Psoas muscle (tissue), 8 donors: Measurements from ENCODE around the gene MTHFR. TPM values are rescaled to one million over a fixed set of nuclear protein-coding genes. Genes with fewer than 3 reads are reported as not detected.

Experiments used
- ATAC-seq, 4 donors: fragments of 200-7000 bp; cut with Tn5 transposase; one replicate each; pipeline ENCODE4 v1.9.1; 2020; ENCODE audit warnings: moderate library complexity in 3 of 4, mild to moderate bottlenecking in 2 of 4
- DNase-seq, 2 donors: peaks; one replicate each; pipeline ENCODE4 v3.0.0-alpha.2; 2020
- H3K27ac ChIP-seq: fragments of 200-600 bp; one replicate; pipeline ENCODE4 v1.8.0; 2022
- H3K27me3 ChIP-seq, 3 donors: fragments of 200-600 bp in 1 of 3; one replicate each; pipeline versions ENCODE4 v1.6.1 to v1.8.0; 2013 to 2022; ENCODE audit warnings: low read length in 2 of 3, mild to moderate bottlenecking in 2 of 3, moderate library complexity in 1 of 3; ENCODE audit not compliant: insufficient read depth in 3 of 3
- H3K36me3 ChIP-seq, 2 donors: fragments of 200-600 bp in 1 of 2; one replicate each; pipeline versions ENCODE4 v1.6.1 to v1.8.0; 2013 to 2022; ENCODE audit warnings: low read depth in 1 of 2, mild to moderate bottlenecking in 1 of 2, moderate library complexity in 1 of 2; ENCODE audit not compliant: insufficient read depth in 1 of 2
- H3K4me1 ChIP-seq: fragments of 200-600 bp; one replicate; pipeline ENCODE4 v1.8.0; 2022
- H3K4me3 ChIP-seq: fragments of 200-600 bp; one replicate; pipeline ENCODE4 v1.8.0; 2022; ENCODE audit warnings: mild to moderate bottlenecking
- H3K9me3 ChIP-seq: fragments of 200-600 bp; one replicate; pipeline ENCODE4 v1.8.0; 2022
- WGBS, 3 donors: extraction: QIAGEN DNeasy Blood & Tissue Kit; methylation state at CpG; one replicate each; pipeline versions ENCODE4 v1.1.6 to v1.1.7; 2013; 5-methylcytosine and 5-hydroxymethylcytosine counted together
- intact Hi-C, 2 donors: fragments of 100-400 bp; cut with DNase I; formaldehyde crosslinking; loops; one replicate each; pipeline versions ENCODE4 v1.11.0 to v1.14.2; 2022
- polyA plus RNA-seq, 3 donors: library from polyadenylated mRNA; stranded (reverse); fragments of 200-250 nt; gene quantifications; one replicate each; pipeline ENCODE4 v1.2.3, GENCODE V29; 2013
- total RNA-seq, 4 donors: library from RNA; stranded (reverse); fragmentation: NEBNext Ultra II Directional in 2 of 4; extraction: Animal tissue kit (Norgen Biotek cat#: 25700) in 2 of 4; gene quantifications; one replicate each; pipeline versions ENCODE4 v1.2.1 to v1.2.4, GENCODE V29; 2021 to 2023
- TF ChIP-seq, protein P1 (sequence below): fragments of 200-600 bp; IDR thresholded peaks from one replicate; pipeline ENCODE4 v1.8.0; 2022; ENCODE audit warnings: antibody characterized with exemption
- donor health status: healthy with polysubstance abuse.
- donor health status: DM: no; HTN: no; CAD: no; lungs with moderate emphysema.
- donor health status: Bipolar disorder and iron deficiency.
- donor health status: healthy.
- donor health status: DM: yes; HTN: yes; CAD: no.
- donor health status: DM: no; HTN: no; CAD: no.
- donor health status: DM: no; HTN: no; CAD: no.
- donor health status: DM: yes; HTN: yes; CAD: no.

MTHFR gene
- total and polyA plus RNA-seq, 7 donors = 5.8 to 26.2 (median 15.3) TPM

DNA sequence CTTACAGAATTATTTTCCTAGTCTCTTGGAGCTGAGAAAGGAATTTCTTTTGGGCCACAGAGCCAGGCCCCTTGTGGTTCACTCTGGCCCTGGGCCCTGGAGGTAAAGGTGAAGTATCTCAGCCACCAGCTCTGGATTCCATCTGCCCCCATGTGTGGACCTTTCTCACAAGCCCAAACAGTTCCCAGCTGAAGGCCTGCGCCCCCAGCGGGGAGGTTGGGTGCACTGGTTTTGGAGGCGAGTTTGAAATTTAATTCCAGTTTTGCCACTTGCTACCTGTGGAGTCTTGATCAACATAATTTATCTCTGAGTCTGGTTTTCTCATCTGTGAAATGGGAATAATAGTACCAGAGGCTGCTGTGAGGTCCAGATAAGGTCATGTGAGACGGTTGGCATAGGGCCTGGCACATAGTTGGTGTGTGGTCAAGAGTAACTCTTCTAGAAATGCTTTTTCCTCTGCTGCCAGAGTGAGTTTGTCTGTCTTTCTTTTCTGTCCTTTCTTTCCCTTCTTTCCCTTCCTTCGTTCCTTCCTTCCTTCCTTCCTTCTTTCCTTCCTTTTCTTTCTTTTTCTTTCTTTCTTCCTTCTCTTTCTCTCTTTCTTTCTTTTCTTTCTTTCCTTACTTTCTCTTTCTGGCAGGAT is 63.7 kb downstream of the MTHFR start:
- H3K4me1 ChIP-seq = peaks cover 12% of the 10 kb centered on the region
- DNase-seq = no peak
- WGBS, 3 donors = 76 to 86% (median 85%) methylated on average over 5 of the region's 5 CpGs
- H3K4me3 ChIP-seq = no peak overlapping the region
- H3K36me3 ChIP-seq = peaks cover 2 to 23% of the 10 kb centered on the region in 2 donors
- H3K9me3 ChIP-seq = no peaks in the 10 kb centered on the region
- intact Hi-C loops = no loop called here
- H3K27me3 ChIP-seq = no peaks in the 10 kb centered on the region
- no peak for ATAC-seq
- no peak overlapping the region for H3K27ac ChIP-seq
- TF ChIP-seq, protein P1, sequence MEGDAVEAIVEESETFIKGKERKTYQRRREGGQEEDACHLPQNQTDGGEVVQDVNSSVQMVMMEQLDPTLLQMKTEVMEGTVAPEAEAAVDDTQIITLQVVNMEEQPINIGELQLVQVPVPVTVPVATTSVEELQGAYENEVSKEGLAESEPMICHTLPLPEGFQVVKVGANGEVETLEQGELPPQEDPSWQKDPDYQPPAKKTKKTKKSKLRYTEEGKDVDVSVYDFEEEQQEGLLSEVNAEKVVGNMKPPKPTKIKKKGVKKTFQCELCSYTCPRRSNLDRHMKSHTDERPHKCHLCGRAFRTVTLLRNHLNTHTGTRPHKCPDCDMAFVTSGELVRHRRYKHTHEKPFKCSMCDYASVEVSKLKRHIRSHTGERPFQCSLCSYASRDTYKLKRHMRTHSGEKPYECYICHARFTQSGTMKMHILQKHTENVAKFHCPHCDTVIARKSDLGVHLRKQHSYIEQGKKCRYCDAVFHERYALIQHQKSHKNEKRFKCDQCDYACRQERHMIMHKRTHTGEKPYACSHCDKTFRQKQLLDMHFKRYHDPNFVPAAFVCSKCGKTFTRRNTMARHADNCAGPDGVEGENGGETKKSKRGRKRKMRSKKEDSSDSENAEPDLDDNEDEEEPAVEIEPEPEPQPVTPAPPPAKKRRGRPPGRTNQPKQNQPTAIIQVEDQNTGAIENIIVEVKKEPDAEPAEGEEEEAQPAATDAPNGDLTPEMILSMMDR = no peak

DNA sequence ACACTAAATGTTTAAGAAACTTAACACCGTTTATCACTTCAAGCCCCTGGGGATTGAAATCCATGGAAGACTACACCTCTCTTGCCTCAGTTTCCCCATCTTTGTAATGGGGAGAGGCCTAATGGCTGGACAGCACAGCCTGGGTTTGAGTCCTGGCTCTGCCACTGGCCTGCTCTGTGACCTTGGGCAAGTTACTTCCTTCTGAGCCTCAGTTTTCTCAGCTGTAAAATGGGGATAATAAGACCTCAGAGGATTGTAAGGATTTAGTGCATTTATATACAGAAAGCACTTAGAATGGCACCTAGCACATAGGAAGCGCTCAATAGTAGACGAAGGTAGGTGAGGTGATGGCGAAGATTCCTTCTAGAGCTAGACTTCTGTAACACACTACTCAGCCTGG is 64.3 kb downstream of the MTHFR start:
- intact Hi-C loops = no loop called here
- Histone ChIP-seq H3K4me1 (peaks cover 17% of the 10 kb centered on the region), H3K27me3 (no peaks in the 10 kb centered on the region), H3K4me3 (no peak overlapping the region), H3K36me3 (peaks cover 0 to 17% of the 10 kb centered on the region in 2 donors), H3K9me3 (no peaks in the 10 kb centered on the region), H3K27ac (no peak overlapping the region)
- 89 to 91% (median 91%) methylated on average over 4 of the region's 4 CpGs for WGBS, 3 donors
- no peak for ATAC-seq
- no peak for DNase-seq
- TF ChIP-seq, protein P1 = no peak

DNA sequence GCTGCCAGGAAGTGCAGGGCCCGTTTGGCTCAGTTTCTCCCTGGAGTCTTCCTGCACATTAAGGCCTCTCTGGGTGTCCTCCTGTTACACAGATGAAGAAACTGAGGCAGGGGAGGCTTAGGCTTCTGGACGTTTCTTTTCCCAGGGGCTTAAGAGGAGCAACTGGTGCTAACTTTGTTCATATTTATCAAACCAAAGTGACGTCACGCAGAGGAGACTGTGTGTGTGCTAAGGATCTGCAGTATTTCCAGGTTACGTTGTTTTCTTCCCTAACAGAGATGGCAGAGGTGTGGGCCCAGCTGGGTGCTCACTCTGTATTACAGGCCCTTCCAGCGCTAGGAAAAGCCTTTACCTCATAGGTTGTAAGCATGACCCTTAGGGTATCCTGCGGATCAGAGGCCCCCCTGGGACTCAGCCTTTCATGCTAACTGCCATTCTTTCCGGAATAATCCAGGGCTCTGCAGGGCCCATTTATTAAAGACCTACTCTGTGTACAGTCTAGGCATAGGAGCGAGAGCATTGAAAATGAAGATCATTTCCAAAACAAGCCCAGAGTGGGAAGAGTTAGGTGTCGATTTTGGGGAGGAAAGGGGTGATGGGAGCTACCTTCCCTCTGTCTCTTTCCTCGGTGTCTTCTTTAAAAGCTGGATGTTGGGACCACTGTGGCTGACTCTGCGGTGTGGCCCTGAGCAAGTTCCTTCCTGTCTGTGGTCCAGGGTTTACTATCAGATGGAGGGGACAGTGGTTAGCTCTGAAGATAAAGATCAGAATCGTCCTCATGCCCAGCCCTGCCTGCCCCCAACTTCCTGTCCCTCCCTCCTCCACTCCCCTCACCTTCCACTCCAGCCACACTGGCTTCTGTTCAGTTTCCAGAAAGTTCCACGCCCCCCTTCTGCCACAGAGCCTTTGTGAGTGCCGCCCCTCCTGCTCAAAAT is 65.2 kb downstream of the MTHFR start:
- Histone ChIP-seq H3K9me3 (no peaks in the 10 kb centered on the region), H3K4me1 (peaks cover 17% of the 10 kb centered on the region), H3K4me3 (no peak overlapping the region), H3K36me3 (peaks cover 0 to 8% of the 10 kb centered on the region in 2 donors), H3K27ac (no peak overlapping the region), H3K27me3 (no peaks in the 10 kb centered on the region)
- TF ChIP-seq, protein P1 = no peak
- ATAC-seq (no peak), DNase-seq (no peak)
- intact Hi-C loops = no loop called here
- 70 to 72% (median 71%) methylated on average over 15 of the region's 15 CpGs for WGBS, 3 donors

DNA sequence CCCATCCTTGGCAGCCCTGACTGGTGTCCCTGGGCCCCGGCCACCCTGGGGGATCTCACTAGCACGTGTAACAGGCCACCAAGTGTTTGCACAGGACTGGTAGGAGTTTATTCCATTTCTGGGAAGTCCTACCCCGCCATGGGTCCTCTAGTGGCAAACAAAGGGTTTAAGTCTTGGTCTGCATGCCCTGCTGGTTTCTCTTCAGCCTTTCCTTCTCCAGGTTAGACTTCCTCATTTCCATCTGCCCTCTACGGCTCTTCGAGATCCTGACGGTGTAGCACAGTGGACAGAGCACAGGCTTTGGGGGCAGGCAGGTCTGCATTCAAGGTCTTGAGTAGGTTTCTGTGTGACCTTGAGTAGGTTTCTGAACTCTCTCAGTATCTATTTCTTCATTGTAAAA is 67.0 kb downstream of the MTHFR start:
- TF ChIP-seq, protein P1 = no peak
- 83 to 92% (median 87%) methylated on average over 6 of the region's 6 CpGs for WGBS, 3 donors
- ATAC-seq (no peak), DNase-seq (no peak)
- Histone ChIP-seq H3K27me3 (no peaks in the 10 kb centered on the region), H3K36me3 (no peaks in the 10 kb centered on the region), H3K4me3 (no peak overlapping the region), H3K4me1 (peaks cover 17% of the 10 kb centered on the region), H3K9me3 (no peaks in the 10 kb centered on the region), H3K27ac (no peak overlapping the region)
- intact Hi-C loops = loop anchor here in 1 of 2 donors (5.0 to 10.0 kb wide), 2 partner anchors 49 to 464 kb away; partner anchors contain the start of gene UBIAD1
